Measurements from ENCODE around the gene MOAP1. TPM values are rescaled to one million over a fixed set of nuclear protein-coding genes. Genes with fewer than 3 reads are reported as not detected.
"Not testable (repeated sequence)": the region's sequence is repeated elsewhere in the genome, so short reads cannot be mapped to it uniquely, and the experiment has no call there.

The MOAP1 gene
- total and polyA plus RNA-seq, 3 donors from 2014 or later: 22.4 to 25.5 (median 22.6) TPM

- H3K27ac ChIP-seq; DNase-seq; intact Hi-C loops (cut with DNase I; ENCODE audit: low total_unique reads); H3K4me1 ChIP-seq; H3K9me3 ChIP-seq; H3K4me3 ChIP-seq; H3K36me3 ChIP-seq (ENCODE audit: low read depth, missing control alignments); H3K27me3 ChIP-seq: not testable (repeated sequence)
- WGBS, 2 donors: 60 to 75% methylated on average over 9 of the region's 9 CpGs
Measured at GRCh38 chr14:93168610-93169009, 16.1 kb downstream of the MOAP1 start.

DNA sequence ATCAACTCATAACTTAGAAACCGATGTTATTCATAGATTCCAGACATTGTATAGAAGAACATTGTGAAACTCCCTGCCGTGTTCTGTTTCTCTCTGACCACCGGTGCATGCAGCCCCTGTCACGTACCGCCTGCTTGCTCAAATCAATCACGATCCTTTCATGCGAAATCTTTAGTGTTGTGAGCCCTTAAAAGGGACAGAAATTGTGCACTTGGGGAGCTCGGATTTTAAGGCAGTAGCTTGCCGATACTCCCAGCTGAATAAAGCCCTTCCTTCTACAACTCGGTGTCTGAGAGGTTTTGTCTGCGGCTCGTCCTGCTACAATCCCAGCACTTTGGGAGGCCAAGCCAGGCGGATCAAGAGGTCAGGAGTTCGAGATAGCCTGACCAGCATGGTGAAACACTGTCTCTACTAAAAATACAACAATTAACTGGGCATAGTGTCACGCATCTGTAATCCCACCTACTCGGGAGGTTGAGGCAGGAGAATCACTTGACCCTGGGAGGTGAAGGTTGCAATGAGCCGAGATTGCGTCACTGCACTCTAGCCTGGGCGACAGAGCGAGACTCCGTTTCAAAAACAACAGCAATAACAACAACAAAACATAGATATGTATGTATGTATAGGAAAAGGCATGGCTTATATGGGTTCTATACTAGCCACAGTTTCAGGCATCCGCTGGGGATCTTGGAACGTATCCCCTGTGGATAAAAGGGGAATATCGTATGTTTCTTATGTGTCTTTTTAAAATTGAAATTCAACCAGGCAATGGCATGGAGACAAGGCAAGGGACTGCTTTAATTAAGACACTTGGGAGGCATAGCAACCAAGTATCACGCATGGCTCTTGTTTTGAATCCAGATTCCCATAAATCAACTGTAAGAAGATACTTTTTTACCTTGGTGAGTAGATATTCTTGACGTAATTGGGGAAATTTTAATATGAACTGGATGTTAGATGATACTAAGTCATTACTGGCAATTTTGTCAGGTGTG, 19.1 kb downstream of the MOAP1 start:
- H3K4me3 ChIP-seq; H3K27me3 ChIP-seq; DNase-seq; H3K36me3 ChIP-seq (ENCODE audit: low read depth, missing control alignments); intact Hi-C loops (cut with DNase I; ENCODE audit: low total_unique reads); H3K4me1 ChIP-seq; H3K9me3 ChIP-seq; H3K27ac ChIP-seq: not testable (repeated sequence)
- WGBS, 2 donors: 82 to 89% methylated on average over 26 of the region's 26 CpGs

DNA sequence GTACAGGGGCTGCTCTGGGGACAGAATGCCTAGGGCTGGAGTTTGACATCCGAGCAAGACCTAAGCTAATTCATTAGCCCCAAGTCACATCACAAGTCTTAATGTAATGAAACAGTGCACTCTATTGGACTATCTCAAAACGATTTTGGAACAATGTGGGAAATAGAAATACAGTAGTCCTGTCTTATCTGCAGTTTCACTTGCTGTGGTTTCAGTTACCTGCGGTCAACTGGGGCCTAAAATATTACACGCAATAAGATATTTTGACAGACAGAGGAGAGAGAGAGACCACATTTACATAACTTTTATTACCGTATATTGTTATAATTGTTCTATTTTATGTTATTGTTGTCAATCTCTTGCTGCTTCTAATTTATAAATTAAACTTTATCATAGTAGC, 21.1 kb downstream of the MOAP1 start:
- TF ChIP-seq POLR2A (IDR thresholded peaks at IDR 0.05) (no peak), CTCF (IDR thresholded peaks at IDR 0.05) (no peak)
- no peaks in the 10 kb centered on the region for H3K27me3 ChIP-seq
- H3K9me3 ChIP-seq: no peaks in the 10 kb centered on the region
- no peak overlapping the region for H3K27ac ChIP-seq
- no peaks in the 10 kb centered on the region for H3K4me1 ChIP-seq
- H3K4me3 ChIP-seq: no peak overlapping the region
- no peak for DNase-seq
- intact Hi-C loops (cut with DNase I; ENCODE audit: low total_unique reads): no loop called here
- WGBS, 2 donors: 69 to 72% methylated on average over 5 of the region's 5 CpGs
- H3K36me3 ChIP-seq (ENCODE audit: low read depth, missing control alignments): no peaks in the 10 kb centered on the region

DNA sequence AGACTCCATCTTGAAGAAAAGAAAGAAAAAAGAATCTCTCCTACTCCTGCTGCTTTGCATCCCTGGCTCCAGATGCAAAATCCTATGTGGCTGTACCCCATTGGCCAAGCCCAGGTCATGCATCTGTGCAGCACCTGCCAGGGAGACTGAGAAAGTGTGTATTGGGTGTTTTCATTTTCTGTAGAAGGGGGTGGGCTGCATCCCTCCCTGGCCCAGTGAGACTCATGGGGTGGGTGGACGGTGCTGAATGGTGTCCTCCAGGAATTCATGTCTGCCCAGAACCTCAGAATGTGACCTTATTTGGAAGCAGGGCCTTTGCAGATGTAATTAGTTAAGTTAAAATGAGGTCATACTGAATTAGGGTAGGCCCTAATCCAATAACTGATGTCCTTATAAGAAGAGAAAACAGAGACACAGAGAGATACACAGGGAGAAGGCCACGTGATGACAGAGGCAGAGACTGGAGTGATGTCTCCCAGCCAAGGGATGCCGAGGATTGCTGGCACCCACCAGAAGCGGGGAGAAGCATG, 23.2 kb downstream of the MOAP1 start:
- Histone ChIP-seq H3K36me3 (ENCODE audit: low read depth, missing control alignments) (no peaks in the 10 kb centered on the region), H3K27me3 (no peaks in the 10 kb centered on the region), H3K9me3 (no peaks in the 10 kb centered on the region), H3K4me3 (no peak overlapping the region), H3K27ac (no peak overlapping the region), H3K4me1 (no peaks in the 10 kb centered on the region)
- intact Hi-C loops (cut with DNase I; ENCODE audit: low total_unique reads): no loop called here
- no peak for DNase-seq
- TF ChIP-seq POLR2A (IDR thresholded peaks at IDR 0.05) (no peak), CTCF (IDR thresholded peaks at IDR 0.05) (no peak)
- WGBS, 2 donors: 63 to 70% methylated on average over 4 of the region's 4 CpGs

DNA sequence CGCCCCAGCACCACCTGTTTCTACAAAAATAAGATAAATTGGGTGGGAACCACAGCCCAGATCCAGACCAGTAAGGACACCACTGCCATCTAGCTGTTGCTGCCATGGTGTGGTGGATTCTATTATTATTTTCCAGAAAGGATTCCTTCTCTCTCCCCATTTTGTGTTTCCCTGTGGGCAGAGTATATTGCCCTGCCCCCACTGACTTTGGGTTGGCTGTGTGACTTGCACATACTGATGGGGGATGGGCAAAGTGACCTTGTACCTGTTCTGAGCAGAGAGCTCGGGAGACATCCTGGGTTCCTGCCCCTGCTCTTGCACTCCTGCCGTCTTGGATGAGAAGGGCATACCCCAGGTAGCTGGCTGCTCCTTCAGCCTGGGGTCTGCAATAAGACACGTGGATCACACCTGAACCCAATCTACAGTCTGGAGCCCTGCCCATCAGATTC, 24.3 kb downstream of the MOAP1 start:
- Histone ChIP-seq H3K4me3 (no peak overlapping the region), H3K27me3 (no peaks in the 10 kb centered on the region), H3K27ac (no peak overlapping the region), H3K9me3 (no peaks in the 10 kb centered on the region), H3K36me3 (ENCODE audit: low read depth, missing control alignments) (no peaks in the 10 kb centered on the region), H3K4me1 (no peaks in the 10 kb centered on the region)
- TF ChIP-seq POLR2A (IDR thresholded peaks at IDR 0.05) (no peak), CTCF (IDR thresholded peaks at IDR 0.05) (no peak)
- WGBS, 2 donors: 36 to 62% methylated on average over 3 to 4 of the region's 4 CpGs
- DNase-seq: no peak
- intact Hi-C loops (cut with DNase I; ENCODE audit: low total_unique reads): no loop called here

GRCh38 chr14:93159625-93160352, 24.9 kb downstream of the MOAP1 start:
- intact Hi-C loops (cut with DNase I; ENCODE audit: low total_unique reads); H3K9me3 ChIP-seq; DNase-seq; H3K4me3 ChIP-seq; H3K36me3 ChIP-seq (ENCODE audit: low read depth, missing control alignments); H3K4me1 ChIP-seq; H3K27me3 ChIP-seq; H3K27ac ChIP-seq: not testable (repeated sequence)
- 64 to 66% methylated on average over 5 of the region's 5 CpGs for WGBS, 2 donors

- H3K4me3 ChIP-seq; H3K4me1 ChIP-seq; DNase-seq; H3K36me3 ChIP-seq (ENCODE audit: low read depth, missing control alignments); H3K27ac ChIP-seq; H3K27me3 ChIP-seq; intact Hi-C loops (cut with DNase I; ENCODE audit: low total_unique reads); H3K9me3 ChIP-seq: not testable (repeated sequence)
- 88 to 89% methylated on average over 7 of the region's 7 CpGs for WGBS, 2 donors
Measured at GRCh38 chr14:93158349-93158748, 26.3 kb downstream of the MOAP1 start.
